AG10803 (cell line): ENCODE results near the gene SHMT2.

ENCODE experiments used
- DNase-seq: peaks from one replicate; pipeline ENCODE4 v3.0.0; 2010; ENCODE audit warnings: low read depth
- H3K4me3 ChIP-seq: 2 replicates; pipeline ENCODE4 v1.5.1; 2011; ENCODE audit warnings: mild to moderate bottlenecking, low read length, control low read depth
- CTCF ChIP-seq: conservative IDR thresholded peaks from 2 replicates; pipeline ENCODE4 v1.5.1; 2011; ENCODE audit warnings: mild to moderate bottlenecking, low read length, control low read depth, inconsistent platforms

The SHMT2 gene

DNA sequence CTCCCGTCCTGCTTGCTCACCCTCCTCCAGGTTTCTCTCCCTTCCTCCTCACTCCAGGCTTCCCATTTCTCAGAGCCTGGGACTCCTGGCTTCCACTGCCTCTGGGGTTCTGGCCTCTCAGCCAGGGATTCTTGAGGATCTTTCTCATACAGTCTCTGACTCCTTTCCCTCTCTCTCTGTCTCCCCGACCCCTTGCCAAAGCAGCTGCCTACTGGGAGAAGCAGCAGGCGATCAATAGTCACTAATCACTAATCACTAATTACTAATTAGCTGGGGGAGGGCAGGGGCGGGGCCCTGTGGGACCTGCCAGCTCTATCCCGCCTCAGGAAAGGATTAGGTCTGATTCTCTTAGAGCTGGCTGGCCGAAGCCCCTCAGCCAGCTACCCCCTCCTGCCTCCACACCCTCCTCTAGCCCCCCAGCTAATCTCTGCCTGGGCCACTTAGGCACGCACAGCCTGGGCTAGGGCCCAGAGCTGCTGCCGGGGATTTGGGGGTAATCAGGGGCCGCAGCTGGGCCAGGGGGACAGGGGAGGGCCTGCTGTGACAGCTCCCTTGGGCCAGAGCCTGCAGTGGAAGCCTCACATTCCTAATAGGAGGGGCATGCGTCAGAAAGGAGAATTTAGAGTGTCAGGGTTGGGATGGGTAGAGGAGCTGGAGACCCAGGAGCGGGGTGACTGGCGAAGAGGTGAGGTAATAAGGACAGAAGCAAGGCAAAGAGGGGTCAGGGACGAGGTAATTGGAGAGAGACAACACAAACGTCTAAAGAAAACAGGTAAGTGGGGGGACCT lies 10.1 kb upstream of the SHMT2 start:
- no peak overlapping the region for H3K4me3 ChIP-seq
- DNase-seq = no peak
- TF ChIP-seq CTCF = no peak

DNA sequence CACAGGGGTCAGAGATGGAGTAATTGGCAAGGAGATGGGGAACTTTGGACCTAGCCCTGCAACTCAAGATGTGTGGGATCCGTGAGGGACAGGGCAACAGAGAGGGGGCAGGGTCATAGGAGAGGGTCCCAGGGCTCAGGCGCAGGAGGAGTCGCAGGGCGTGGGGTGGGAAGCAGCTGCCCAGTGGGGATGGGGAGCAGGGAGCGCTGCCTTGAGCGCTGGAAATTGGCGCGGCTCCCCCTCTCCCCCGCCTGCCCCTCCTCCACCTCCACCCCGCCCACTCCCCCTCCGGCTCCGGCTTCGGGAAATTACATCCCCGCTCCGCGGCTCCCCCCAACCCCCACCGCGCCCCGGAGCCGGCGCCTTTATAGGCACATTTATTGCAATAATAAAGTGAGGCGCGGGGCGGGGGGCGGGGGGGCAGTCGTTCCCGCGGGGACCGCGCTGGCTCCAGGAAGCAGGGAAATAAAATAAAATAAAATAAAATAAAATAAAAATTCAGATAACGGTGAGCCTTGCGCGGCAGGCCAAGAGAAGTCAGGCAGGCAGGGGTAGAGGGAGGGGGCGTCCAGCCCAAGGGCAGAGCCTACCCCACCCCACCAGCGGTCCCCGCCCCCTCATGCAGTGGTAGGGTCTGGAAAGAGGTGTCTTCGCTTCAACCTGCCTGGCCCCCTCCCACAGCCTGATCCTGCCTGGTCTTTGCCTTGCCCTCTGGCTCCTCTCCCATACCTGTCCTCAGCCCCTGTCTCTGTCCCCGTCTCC lies 9.3 kb upstream of the SHMT2 start:
- no peak for TF ChIP-seq CTCF
- no peak overlapping the region for H3K4me3 ChIP-seq
- no peak for DNase-seq

- TF ChIP-seq CTCF = no peak
- no peak overlapping the region for H3K4me3 ChIP-seq
- DNase-seq = no peak
Measured at GRCh38 chr12:57220770-57221168, 8.7 kb upstream of the SHMT2 start.

- no peak overlapping the region for H3K4me3 ChIP-seq
- no peak for TF ChIP-seq CTCF
- DNase-seq = no peak
Measured at GRCh38 chr12:57221169-57221917, 8.2 kb upstream of the SHMT2 start.

GRCh38 chr12:57222286-57223190 lies 7.0 kb upstream of the SHMT2 start:
- DNase-seq = no peak
- TF ChIP-seq CTCF = no peak

More at GRCh38 chr12:57222286-57223190, 7.0 kb upstream of the SHMT2 start:
- H3K4me3 ChIP-seq = no peak overlapping the region
